COLO668 (cell line): ENCODE measurements around the gene NOSIP.
A peak's percentile ranks its signal among the peaks of the same experiment; 100 is the strongest.

Experiments used
- DNase-seq: peaks from one replicate; lab custom pipeline; 2025; ENCODE audit not compliant: unreplicated experiment; lab: John Stamatoyannopoulos, UW

NOSIP gene

DNA sequence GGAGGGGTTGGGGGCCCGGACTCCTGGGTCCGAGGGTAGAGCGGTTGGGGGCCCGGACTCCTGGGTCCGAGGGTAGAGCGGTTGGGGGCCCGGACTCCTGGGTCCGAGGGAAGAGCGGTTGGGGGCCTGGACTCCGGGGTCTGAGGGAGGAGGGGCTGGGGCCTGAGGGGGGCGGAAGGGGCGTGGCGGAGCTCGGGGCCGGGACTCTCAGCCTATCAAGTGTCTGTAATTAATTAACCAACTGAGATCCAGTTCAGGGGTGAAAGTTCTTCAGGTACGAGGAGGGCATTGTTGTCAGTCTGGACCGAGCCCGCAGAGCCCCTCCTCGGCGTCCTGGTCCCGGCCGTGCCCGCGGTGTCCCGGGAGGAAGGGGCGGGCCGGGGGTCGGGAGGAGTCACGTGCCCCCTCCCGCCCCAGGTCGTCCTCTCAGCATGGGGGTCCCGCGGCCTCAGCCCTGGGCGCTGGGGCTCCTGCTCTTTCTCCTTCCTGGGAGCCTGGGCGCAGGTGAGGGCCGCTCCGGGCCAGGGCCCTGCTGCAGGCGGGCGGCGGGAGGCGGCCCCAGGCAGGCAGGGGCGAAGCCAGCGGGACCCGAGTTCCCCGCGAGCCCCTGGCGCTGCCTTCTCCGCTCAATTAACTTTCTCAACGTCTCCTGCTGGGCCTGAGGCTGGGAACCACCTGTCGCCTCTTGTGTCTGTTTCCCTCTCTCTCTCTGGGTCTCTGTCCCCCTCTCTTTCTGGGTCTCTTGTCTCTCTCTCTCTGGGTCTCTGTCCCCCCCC lies 67.2 kb downstream of the NOSIP start:
- peak; percentile 70 for DNase-seq

GRCh38 chr19:49507803-49508494 lies 72.4 kb downstream of the NOSIP start:
- no peak for DNase-seq

DNA sequence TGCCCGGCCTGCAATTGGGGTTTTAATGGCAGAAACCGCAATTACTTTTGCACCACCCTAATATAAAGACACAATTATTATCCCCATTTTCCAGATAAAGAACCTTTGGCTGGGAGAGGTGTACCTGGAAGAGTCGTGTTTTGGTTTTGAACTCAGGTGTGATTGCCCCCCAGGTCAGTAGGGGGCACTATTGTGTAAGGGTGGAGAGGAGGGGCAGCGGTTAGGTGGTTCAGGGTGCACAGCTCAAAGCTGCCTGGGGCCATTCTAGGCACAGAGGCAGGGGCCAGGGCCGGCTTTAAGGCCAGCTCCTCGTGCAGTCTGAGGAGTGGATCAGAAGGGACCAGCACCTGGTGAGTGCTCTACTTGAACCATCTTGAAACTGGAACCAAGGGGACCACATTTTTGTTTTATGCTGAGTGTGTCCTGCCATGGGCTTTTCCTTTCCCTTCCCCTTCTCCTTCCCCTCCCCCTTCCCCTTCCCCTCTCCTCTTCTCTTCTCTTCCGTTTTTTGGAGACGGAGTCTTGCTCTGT lies 73.7 kb downstream of the NOSIP start:
- peak; percentile 67 for DNase-seq
